Measurements from ENCODE around the gene ASB2.

Gene ASB2

DNA sequence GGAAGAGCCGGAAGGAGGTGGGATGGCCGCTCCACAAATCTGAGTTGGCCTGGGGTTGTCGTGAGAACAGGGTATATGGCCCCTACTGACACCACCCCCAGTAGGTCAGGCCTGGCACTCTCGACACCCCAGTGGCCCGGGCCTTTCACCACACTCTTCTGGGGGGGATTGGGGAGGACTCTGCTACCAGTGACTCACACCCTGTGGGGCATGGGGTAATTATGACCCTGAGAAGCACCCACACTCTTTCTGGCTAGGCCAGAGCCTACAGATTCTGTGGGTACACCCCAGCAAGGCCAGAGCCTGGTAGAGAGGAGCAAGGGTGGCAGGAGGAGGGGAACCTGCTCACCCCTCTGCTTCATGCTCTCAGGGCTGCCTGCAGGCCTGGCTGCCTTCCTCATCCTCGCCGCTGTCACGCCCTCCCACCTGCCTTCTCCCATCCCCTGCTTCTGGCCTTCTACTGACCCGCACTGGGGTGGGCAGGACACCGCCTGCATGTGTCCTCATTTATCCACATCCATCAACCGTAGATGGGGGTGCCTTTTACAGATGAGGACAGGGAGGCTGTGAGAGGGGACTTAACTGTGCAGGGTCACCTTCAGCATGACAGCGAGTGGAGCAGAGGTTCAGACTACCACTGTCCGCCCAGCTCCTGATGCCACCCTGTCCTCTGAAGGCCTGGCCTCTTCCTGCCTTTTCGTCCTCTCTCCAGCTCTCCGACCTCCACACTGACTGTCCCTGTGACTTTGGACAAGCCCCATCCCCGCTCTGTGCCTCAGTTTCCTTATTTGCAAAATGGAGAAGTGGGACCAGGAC lies 18.4 kb downstream of the ASB2 start:
- Histone ChIP-seq H3K36me3 (ENCODE audit: control insufficient read depth in 2 of 2, insufficient read depth in 1 of 2, low read length in 2 of 2) (no peaks in the 10 kb centered on the region), H3K9me3 (ENCODE audit: control insufficient read depth, insufficient read depth, low read depth, low read length) (no peaks in the 10 kb centered on the region), H3K4me3 (ENCODE audit: low read depth, low read length) (no peak overlapping the region), H3K4me1 (ENCODE audit: control insufficient read depth, insufficient read depth, low read length) (peaks cover 6% of the 10 kb centered on the region), H3K27ac (ENCODE audit: extremely low read depth, low read depth, low read length) (no peak overlapping the region)
- ChIA-PET POLR2A (no interaction called here), CTCF (interaction anchor here (1.3 to 1.7 kb wide), 2 partner anchors 18 to 179 kb away, joined by 4 to 8 read pairs; no protein-coding TSS in a partner anchor)
- TF ChIP-seq ZNF174 (tag by site-specific recombination; IDR thresholded peaks at IDR 0.05): no peak
- peak; percentile 20; the same call in 1 of the 2 replicates for TF ChIP-seq GLIS1 (tag by site-specific recombination; IDR thresholded peaks at IDR 0.05)

DNA sequence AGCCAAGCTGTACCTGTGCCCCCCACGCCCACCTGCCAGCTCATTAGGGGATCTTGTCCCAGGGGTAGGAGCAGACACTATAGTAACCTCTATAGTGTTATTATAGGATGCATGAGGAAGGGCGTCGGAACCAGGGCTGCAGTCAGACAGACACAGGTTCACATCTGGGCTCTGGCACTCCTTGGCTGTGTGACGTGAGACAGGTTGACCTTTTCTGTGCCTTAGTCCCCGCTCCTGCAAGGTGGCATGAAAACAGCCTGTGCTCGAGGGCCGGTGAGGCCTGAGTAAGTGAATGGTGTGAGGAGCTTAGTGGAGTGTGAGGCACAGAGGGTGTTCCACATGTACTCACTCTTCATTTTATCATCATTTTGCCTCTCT lies 19.0 kb downstream of the ASB2 start:
- ChIA-PET POLR2A (no interaction called here), CTCF (interaction anchor here (1.7 kb wide), 1 partner anchor 18 kb away, joined by 8 read pairs; no protein-coding TSS in a partner anchor)
- Histone ChIP-seq H3K4me3 (ENCODE audit: low read depth, low read length) (no peak overlapping the region), H3K9me3 (ENCODE audit: control insufficient read depth, insufficient read depth, low read depth, low read length) (no peaks in the 10 kb centered on the region), H3K36me3 (ENCODE audit: control insufficient read depth in 2 of 2, insufficient read depth in 1 of 2, low read length in 2 of 2) (no peaks in the 10 kb centered on the region), H3K4me1 (ENCODE audit: control insufficient read depth, insufficient read depth, low read length) (peaks cover 6% of the 10 kb centered on the region), H3K27ac (ENCODE audit: extremely low read depth, low read depth, low read length) (no peak overlapping the region)
- no peak for TF ChIP-seq ZBTB21 (tag by site-specific recombination; IDR thresholded peaks at IDR 0.05)
- no peak for TF ChIP-seq ZNF366 (tag by site-specific recombination; conservative IDR thresholded peaks at IDR 0.05)
- no peak for TF ChIP-seq ZNF239 (tag by site-specific recombination; IDR thresholded peaks at IDR 0.05)
- TF ChIP-seq FEZF1 (tag by site-specific recombination; IDR thresholded peaks at IDR 0.05): no peak
- no peak for TF ChIP-seq ZNF473 (tag by site-specific recombination; IDR thresholded peaks at IDR 0.05)
- TF ChIP-seq, protein P1, sequence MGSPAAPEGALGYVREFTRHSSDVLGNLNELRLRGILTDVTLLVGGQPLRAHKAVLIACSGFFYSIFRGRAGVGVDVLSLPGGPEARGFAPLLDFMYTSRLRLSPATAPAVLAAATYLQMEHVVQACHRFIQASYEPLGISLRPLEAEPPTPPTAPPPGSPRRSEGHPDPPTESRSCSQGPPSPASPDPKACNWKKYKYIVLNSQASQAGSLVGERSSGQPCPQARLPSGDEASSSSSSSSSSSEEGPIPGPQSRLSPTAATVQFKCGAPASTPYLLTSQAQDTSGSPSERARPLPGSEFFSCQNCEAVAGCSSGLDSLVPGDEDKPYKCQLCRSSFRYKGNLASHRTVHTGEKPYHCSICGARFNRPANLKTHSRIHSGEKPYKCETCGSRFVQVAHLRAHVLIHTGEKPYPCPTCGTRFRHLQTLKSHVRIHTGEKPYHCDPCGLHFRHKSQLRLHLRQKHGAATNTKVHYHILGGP (tag by site-specific recombination; IDR thresholded peaks at IDR 0.05): no peak
- TF ChIP-seq GLI2 (tag by site-specific recombination; IDR thresholded peaks at IDR 0.05; ENCODE audit: borderline replicate concordance, low read depth): no peak
- no peak for TF ChIP-seq ZNF174 (tag by site-specific recombination; IDR thresholded peaks at IDR 0.05)
- TF ChIP-seq ZSCAN4 (tag by site-specific recombination; IDR thresholded peaks at IDR 0.05): no peak
- TF ChIP-seq SCRT1 (tag by site-specific recombination; IDR thresholded peaks at IDR 0.05; ENCODE audit: borderline replicate concordance): no peak
- no peak for TF ChIP-seq ZSCAN18 (tag by site-specific recombination; IDR thresholded peaks at IDR 0.05)
- TF ChIP-seq, protein P2, sequence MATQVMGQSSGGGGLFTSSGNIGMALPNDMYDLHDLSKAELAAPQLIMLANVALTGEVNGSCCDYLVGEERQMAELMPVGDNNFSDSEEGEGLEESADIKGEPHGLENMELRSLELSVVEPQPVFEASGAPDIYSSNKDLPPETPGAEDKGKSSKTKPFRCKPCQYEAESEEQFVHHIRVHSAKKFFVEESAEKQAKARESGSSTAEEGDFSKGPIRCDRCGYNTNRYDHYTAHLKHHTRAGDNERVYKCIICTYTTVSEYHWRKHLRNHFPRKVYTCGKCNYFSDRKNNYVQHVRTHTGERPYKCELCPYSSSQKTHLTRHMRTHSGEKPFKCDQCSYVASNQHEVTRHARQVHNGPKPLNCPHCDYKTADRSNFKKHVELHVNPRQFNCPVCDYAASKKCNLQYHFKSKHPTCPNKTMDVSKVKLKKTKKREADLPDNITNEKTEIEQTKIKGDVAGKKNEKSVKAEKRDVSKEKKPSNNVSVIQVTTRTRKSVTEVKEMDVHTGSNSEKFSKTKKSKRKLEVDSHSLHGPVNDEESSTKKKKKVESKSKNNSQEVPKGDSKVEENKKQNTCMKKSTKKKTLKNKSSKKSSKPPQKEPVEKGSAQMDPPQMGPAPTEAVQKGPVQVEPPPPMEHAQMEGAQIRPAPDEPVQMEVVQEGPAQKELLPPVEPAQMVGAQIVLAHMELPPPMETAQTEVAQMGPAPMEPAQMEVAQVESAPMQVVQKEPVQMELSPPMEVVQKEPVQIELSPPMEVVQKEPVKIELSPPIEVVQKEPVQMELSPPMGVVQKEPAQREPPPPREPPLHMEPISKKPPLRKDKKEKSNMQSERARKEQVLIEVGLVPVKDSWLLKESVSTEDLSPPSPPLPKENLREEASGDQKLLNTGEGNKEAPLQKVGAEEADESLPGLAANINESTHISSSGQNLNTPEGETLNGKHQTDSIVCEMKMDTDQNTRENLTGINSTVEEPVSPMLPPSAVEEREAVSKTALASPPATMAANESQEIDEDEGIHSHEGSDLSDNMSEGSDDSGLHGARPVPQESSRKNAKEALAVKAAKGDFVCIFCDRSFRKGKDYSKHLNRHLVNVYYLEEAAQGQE (tag by site-specific recombination; IDR thresholded peaks at IDR 0.05): no peak
- TF ChIP-seq ZSCAN23 (tag by site-specific recombination; IDR thresholded peaks at IDR 0.05): no peak
- no peak for TF ChIP-seq ZNF837 (tag by site-specific recombination; IDR thresholded peaks at IDR 0.05)
- no peak for TF ChIP-seq ZNF555 (tag by site-specific recombination; conservative IDR thresholded peaks at IDR 0.05)
- no peak for TF ChIP-seq SALL2 (tag by site-specific recombination; IDR thresholded peaks at IDR 0.05; ENCODE audit: borderline replicate concordance)
- TF ChIP-seq ZBTB26 (tag by site-specific recombination; optimal IDR thresholded peaks at IDR 0.05): no peak

Measured in HEK293 (cell line).